OCI-LY3 (cell line): ENCODE results near the gene PRR30.

ENCODE experiments used
- H2AFZ ChIP-seq: fragments of 200-600, 300-600 bp; shearing (Covaris generic); 2 replicates; pipeline ENCODE4 v1.6.0; 2014; ENCODE audit warnings: antibody characterized with exemption, low read depth, low read length
- H3K27ac ChIP-seq: fragments of 200-600, 300-600 bp; sonication (generic); 2 replicates; pipeline ENCODE4 v1.5.1; 2014; ENCODE audit warnings: mild to moderate bottlenecking, low read length, moderate library complexity, mixed read lengths
- H3K27me3 ChIP-seq: fragments of 200-600, 300-600 bp; sonication (generic); 2 replicates; pipeline ENCODE4 v1.6.1; 2014; ENCODE audit warnings: low read depth, low read length, mixed read lengths
- H3K36me3 ChIP-seq: fragments of 200-600, 300-600 bp; sonication (generic); replicated peaks from 2 replicates; pipeline ENCODE3; 2014; ENCODE audit warnings: low read depth, low read length, mixed read lengths
- H3K4me1 ChIP-seq: fragments of 300-600, 200-600 bp; sonication (generic); 2 replicates; pipeline ENCODE4 v1.6.1; 2014; ENCODE audit warnings: low read length, mixed read lengths
- H3K4me2 ChIP-seq: fragments of 200-600, 300-600 bp; sonication (generic); 2 replicates; pipeline ENCODE4 v1.6.1; 2014; ENCODE audit warnings: low read length, mixed read lengths
- H3K4me3 ChIP-seq: fragments of 300-600, 200-600 bp; sonication (generic); 2 replicates; pipeline ENCODE4 v1.5.1; 2014; ENCODE audit warnings: antibody characterized with exemption, mild to moderate bottlenecking, low read length, moderate library complexity
- H3K79me2 ChIP-seq: fragments of 300-600, 200-600 bp; shearing (Covaris generic); 2 replicates; pipeline ENCODE4 v1.6.1; 2014; ENCODE audit warnings: mild to moderate bottlenecking, low read length, mixed read lengths
- H3K9ac ChIP-seq: fragments of 300-600, 200-600 bp; shearing (Covaris generic); 2 replicates; pipeline ENCODE4 v1.6.0; 2014; ENCODE audit warnings: mild to moderate bottlenecking, low read length, moderate library complexity
- H3K9me3 ChIP-seq: fragments of 200-600, 300-600 bp; shearing (Covaris generic); 2 replicates; pipeline ENCODE4 v1.6.1; 2014; ENCODE audit warnings: low read length, mixed read lengths; ENCODE audit not compliant: insufficient read depth
- H4K20me1 ChIP-seq: fragments of 200-600, 300-600 bp; sonication (generic); 2 replicates; pipeline ENCODE4 v1.6.1; 2016; ENCODE audit warnings: low read length, mixed read lengths; ENCODE audit not compliant: insufficient read depth
- CTCF ChIP-seq: fragments of 200-600, 300-600 bp; sonication (generic); IDR thresholded peaks from 2 replicates; pipeline ENCODE4 v1.5.1; 2014; ENCODE audit warnings: antibody characterized with exemption, low read length, low read depth
- EZH2phosphoT487 ChIP-seq: fragments of 200-600 bp; shearing (Covaris generic); IDR thresholded peaks from 2 replicates; pipeline ENCODE4 v1.6.1; 2018; ENCODE audit warnings: antibody characterized with exemption, mixed run types, low read depth

Gene PRR30

DNA sequence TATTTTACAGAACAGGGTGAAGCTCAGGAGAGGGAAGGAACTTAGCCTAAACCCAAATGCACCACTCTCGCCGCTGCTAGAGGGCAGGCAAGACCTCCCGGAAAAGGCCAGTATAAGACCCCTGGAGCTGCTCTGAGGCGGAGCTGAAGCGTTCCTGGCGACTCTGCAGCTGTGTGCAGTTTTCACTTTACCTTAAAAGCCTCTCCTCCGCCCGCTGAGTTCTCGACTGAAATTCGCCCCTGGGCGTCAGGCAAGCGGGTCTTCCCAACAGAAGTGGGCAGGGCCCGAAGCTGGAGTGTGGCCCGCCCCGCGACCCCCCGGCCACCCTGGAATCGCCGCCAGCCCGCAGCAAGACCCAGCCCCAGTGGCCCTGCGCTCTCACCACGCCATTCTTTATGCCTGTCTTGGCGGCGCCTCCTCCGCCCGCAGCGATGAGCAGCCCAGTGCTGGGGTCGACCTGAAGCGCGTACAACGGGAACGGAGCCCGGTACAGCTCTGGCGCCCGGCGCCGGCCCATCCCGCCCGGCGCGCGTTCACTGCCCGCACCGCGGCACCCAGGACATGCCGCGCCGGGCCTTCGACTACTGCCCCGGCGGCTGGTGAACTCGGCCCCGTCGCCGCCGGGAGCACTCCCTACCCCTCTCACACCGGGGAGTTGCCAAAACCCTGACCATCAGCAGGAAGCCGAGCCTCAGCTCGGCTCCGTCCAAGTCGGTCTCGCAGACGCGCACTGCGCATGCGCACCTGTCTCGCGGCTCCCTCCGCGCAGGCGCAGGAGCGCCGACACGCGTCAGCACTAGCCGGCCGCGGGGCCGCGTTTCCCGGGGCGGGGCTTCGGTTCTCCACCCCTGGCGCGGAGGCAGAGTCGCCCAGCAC, 5.1 kb downstream of the PRR30 start, which contains the start of gene PREB:
Gene PREB, minus strand, starts transcription at position 732 of the 876 bp plus-strand sequence. Its CDS starts 215 bp downstream, at position 517.
- H3K27ac ChIP-seq = peak within 1 kb of the TSS; percentile 48
- no peaks in the 10 kb centered on the region for H3K27me3 ChIP-seq
- peaks cover 4% of the 10 kb centered on the region for H4K20me1 ChIP-seq
- peaks cover 12% of the 10 kb centered on the region for H3K4me1 ChIP-seq
- TF ChIP-seq CTCF = peak; percentile 48
- no peak for TF ChIP-seq EZH2phosphoT487
- H3K9ac ChIP-seq = peak within 1 kb of the TSS; percentile 94
- H3K36me3 ChIP-seq = peaks cover 34% of the 10 kb centered on the region
- H3K4me2 ChIP-seq = peak within 1 kb of the TSS; percentile 86
- peaks cover 21% of the 10 kb centered on the region for H3K79me2 ChIP-seq
- no peaks in the 10 kb centered on the region for H3K9me3 ChIP-seq
- peak within 1 kb of the TSS; percentile 71 for H2AFZ ChIP-seq
- peak within 1 kb of the TSS; percentile 83 for H3K4me3 ChIP-seq

- Histone ChIP-seq H4K20me1 (peaks cover 4% of the 10 kb centered on the region), H3K27ac (peak overlapping the region; percentile 48; the same call in 1 of the 2 replicates), H3K4me2 (peak overlapping the region; percentile 86), H3K4me3 (peak overlapping the region; percentile 83), H3K4me1 (peaks cover 12% of the 10 kb centered on the region), H3K27me3 (no peaks in the 10 kb centered on the region), H2AFZ (no peak overlapping the region), H3K79me2 (peaks cover 21% of the 10 kb centered on the region), H3K9me3 (no peaks in the 10 kb centered on the region), H3K9ac (peak overlapping the region; percentile 94), H3K36me3 (peaks cover 38% of the 10 kb centered on the region)
- no peak for TF ChIP-seq EZH2phosphoT487
Measured at GRCh38 chr2:27133195-27133875, 5.9 kb downstream of the PRR30 start.

DNA sequence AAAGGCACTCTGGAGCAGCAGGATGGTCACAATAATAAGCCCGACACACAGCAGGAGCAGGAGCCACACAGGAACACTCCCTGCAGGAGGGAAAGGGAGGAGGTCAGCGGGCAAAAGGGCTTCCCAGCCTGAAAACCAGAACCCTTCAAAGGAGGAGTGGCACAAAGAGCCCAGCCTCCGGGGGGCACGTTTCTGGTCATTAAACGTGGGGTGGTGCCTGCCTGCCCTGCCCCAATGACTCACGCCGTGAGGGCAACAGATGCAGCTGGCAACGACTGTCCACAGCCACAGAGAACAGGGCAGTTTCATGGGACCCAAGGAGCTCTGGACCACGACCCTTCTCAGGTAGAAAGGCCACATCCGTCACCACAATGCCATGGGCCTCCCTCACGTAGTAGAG, 7.8 kb downstream of the PRR30 start:
- no peak for TF ChIP-seq EZH2phosphoT487
- no peak for TF ChIP-seq CTCF
- no peak overlapping the region for H2AFZ ChIP-seq
- H3K36me3 ChIP-seq = peaks cover 38% of the 10 kb centered on the region
- peaks cover 4% of the 10 kb centered on the region for H4K20me1 ChIP-seq
- no peak overlapping the region for H3K27ac ChIP-seq
- no peak overlapping the region for H3K4me2 ChIP-seq
- H3K27me3 ChIP-seq = no peaks in the 10 kb centered on the region
- no peaks in the 10 kb centered on the region for H3K9me3 ChIP-seq
- peaks cover 12% of the 10 kb centered on the region for H3K4me1 ChIP-seq
- H3K9ac ChIP-seq = no peak overlapping the region
- peaks cover 21% of the 10 kb centered on the region for H3K79me2 ChIP-seq
- H3K4me3 ChIP-seq = no peak overlapping the region

DNA sequence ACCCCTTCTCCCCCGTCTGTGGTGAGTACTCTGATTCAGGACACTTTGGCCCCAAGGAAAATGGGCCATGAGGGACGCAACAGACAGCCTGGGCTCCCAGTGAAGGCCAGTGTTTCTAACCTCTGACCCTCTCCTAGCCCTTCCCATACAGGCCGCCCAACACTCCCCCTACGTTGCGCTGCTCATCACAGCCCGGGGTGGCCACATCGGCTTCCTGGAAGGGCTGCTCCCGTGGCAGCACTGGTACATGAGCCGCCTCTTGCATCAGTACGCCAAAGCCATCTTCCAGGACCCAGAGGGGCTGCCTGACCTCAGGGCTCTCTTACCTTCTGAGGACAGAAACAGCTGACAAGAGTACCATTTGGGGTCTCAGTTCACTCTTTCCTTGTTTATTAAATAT, 8.8 kb downstream of the PRR30 start:
- peaks cover 38% of the 10 kb centered on the region for H3K36me3 ChIP-seq
- H2AFZ ChIP-seq = no peak overlapping the region
- H3K79me2 ChIP-seq = peaks cover 21% of the 10 kb centered on the region
- peaks cover 4% of the 10 kb centered on the region for H4K20me1 ChIP-seq
- TF ChIP-seq CTCF (no peak), EZH2phosphoT487 (no peak)
- H3K4me3 ChIP-seq = no peak overlapping the region
- no peak overlapping the region for H3K4me2 ChIP-seq
- no peaks in the 10 kb centered on the region for H3K27me3 ChIP-seq
- H3K9ac ChIP-seq = no peak overlapping the region
- no peak overlapping the region for H3K27ac ChIP-seq
- peaks cover 12% of the 10 kb centered on the region for H3K4me1 ChIP-seq
- no peaks in the 10 kb centered on the region for H3K9me3 ChIP-seq
